Measurements from ENCODE around the gene CACNA2D3. TPM values are rescaled to one million over a fixed set of nuclear protein-coding genes. Genes with fewer than 3 reads are reported as not detected.
"Not testable (repeated sequence)": the region's sequence is repeated elsewhere in the genome, so short reads cannot be mapped to it uniquely, and the experiment has no call there.

The CACNA2D3 gene
- total RNA-seq, 1 donor from 2014 or later = 2.5 TPM

DNA sequence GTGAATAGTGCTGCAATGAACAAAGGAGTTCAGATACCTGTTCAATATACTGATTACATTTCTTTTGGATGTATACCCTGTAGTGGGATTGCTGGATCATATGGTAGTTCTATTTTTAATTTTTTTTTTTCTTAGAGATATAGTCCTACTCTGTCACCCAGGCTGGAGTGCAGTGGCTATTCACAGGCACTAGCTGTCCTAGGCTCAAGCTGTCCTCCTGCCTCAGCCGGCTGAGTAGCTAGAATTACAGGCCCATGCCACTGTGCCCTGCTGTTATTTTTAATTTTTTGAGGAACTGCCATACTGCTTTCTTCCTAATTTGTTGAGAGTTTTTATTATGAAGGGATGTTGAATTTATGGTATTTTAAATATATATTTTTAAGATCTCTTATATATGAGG, 23.0 kb upstream of the CACNA2D3 start:
- no peak for TF ChIP-seq CTCF (conservative IDR thresholded peaks at IDR 0.05)
- DNase-seq (ENCODE audit: extremely low spot score, unreplicated experiment) = no peak
- Mint-ChIP-seq H3K27ac (no peak overlapping the region), H3K9me3 (no peaks in the 10 kb centered on the region), H3K27me3 (peaks cover 16% of the 10 kb centered on the region), H3K36me3 (no peaks in the 10 kb centered on the region), H3K4me3 (no peak overlapping the region), H3K4me1 (ENCODE audit: unreplicated experiment) (no peaks in the 10 kb centered on the region)

- TF ChIP-seq CTCF (conservative IDR thresholded peaks at IDR 0.05) = no peak
- no peaks in the 10 kb centered on the region for H3K36me3 Mint-ChIP-seq
Observed at GRCh38 chr3:54104084-54104483, 18.3 kb upstream of the CACNA2D3 start.

DNA sequence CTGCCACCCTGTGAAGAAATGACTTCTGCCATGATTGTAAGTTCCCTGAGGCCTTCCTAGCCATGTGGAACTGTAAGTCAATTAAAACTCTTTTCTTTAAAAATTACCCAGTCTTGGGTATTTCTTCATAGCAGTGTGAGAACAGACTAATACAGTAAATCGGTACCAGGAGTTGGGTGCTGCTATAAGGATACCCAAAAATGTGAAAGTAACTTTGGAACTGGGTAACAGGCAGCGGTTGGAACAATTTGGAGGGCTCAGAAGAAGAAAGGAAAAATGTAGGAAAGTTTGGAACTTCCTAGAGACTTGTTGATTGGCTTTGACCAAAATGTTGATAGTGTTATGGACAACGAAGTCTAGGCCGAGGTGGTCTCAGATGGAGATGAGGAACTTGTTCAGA, 6.2 kb upstream of the CACNA2D3 start:
- H3K27me3 Mint-ChIP-seq = peaks cover 68% of the 10 kb centered on the region
- not testable (repeated sequence) for H3K27ac Mint-ChIP-seq; H3K4me1 Mint-ChIP-seq (ENCODE audit: unreplicated experiment); H3K4me3 Mint-ChIP-seq; H3K36me3 Mint-ChIP-seq; H3K9me3 Mint-ChIP-seq
- peak; percentile 4 for DNase-seq (ENCODE audit: extremely low spot score, unreplicated experiment)

More at GRCh38 chr3:54104084-54104483, 18.3 kb upstream of the CACNA2D3 start:
- Mint-ChIP-seq H3K4me3 (no peak overlapping the region), H3K27ac (no peak overlapping the region), H3K9me3 (peaks cover under 1% of the 10 kb centered on the region), H3K27me3 (no peaks in the 10 kb centered on the region), H3K4me1 (ENCODE audit: unreplicated experiment) (no peaks in the 10 kb centered on the region)
- DNase-seq (ENCODE audit: extremely low spot score, unreplicated experiment) = no peak

GRCh38 chr3:54120657-54121413, 1.5 kb upstream of the CACNA2D3 start:
- peaks cover 4% of the 10 kb centered on the region for H3K9me3 Mint-ChIP-seq
- no peak for TF ChIP-seq CTCF (conservative IDR thresholded peaks at IDR 0.05)
- H3K4me1 Mint-ChIP-seq (ENCODE audit: unreplicated experiment) = peaks cover 10% of the 10 kb centered on the region
- no peak overlapping the region for H3K27ac Mint-ChIP-seq
- peak overlapping the region; percentile 82 for H3K4me3 Mint-ChIP-seq
- no peaks in the 10 kb centered on the region for H3K36me3 Mint-ChIP-seq
- no peak for DNase-seq (ENCODE audit: extremely low spot score, unreplicated experiment)
- H3K27me3 Mint-ChIP-seq = peaks cover 83% of the 10 kb centered on the region

- H3K4me1 Mint-ChIP-seq (ENCODE audit: unreplicated experiment) = peaks cover 10% of the 10 kb centered on the region
- H3K27me3 Mint-ChIP-seq = peaks cover 82% of the 10 kb centered on the region
- H3K4me3 Mint-ChIP-seq = peak overlapping the region; percentile 82
- H3K9me3 Mint-ChIP-seq = no peaks in the 10 kb centered on the region
- H3K36me3 Mint-ChIP-seq = no peaks in the 10 kb centered on the region
- TF ChIP-seq CTCF (conservative IDR thresholded peaks at IDR 0.05) = peak; percentile 26
- no peak overlapping the region for H3K27ac Mint-ChIP-seq
- DNase-seq (ENCODE audit: extremely low spot score, unreplicated experiment) = peak; percentile 71
Observed at GRCh38 chr3:54121414-54122323, 683 bp upstream of the CACNA2D3 start.
